H1 (cell line): ENCODE measurements around the gene DIPK1C. TPM values are rescaled to one million over a fixed set of nuclear protein-coding genes. Genes with fewer than 3 reads are reported as not detected.

Experiments used
- ASH2L ChIP-seq: fragments of 200-600, 300-600 bp; sonication (generic); IDR thresholded peaks from one replicate; pipeline ENCODE4 v1.7.1; 2017; ENCODE audit warnings: low read length
- ATF3 ChIP-seq: IDR thresholded peaks from 2 replicates; pipeline ENCODE4 v1.6.1; 2011; ENCODE audit warnings: low read depth, mild to moderate bottlenecking, low read length; ENCODE audit not compliant: insufficient read depth
- CEBPB ChIP-seq: IDR thresholded peaks from 2 replicates; pipeline ENCODE4 v1.6.1; 2012; ENCODE audit warnings: low read depth, low read length
- GABPA ChIP-seq: IDR thresholded peaks from 2 replicates; pipeline ENCODE4 v1.6.1; 2011; ENCODE audit warnings: mild to moderate bottlenecking, low read length, moderate library complexity, borderline replicate concordance; ENCODE audit not compliant: insufficient read depth
- HDAC2 ChIP-seq, 2 experiments: fragments of 300-600 bp in 1 of 2; sonication (generic) in 1 of 2; IDR thresholded peaks; 2 replicates each; pipeline ENCODE4 v1.6.1; 2011 to 2012; ENCODE audit warnings: low read depth in 2 of 2, low read length in 2 of 2, mild to moderate bottlenecking in 2 of 2, moderate library complexity in 2 of 2, borderline replicate concordance in 1 of 2, inconsistent platforms in 1 of 2
- HDAC6 ChIP-seq: IDR thresholded peaks from one replicate; pipeline ENCODE4 v1.7.1; 2012; ENCODE audit warnings: low read depth, mild to moderate bottlenecking, inconsistent platforms, low read length, moderate library complexity
- polyA plus RNA-seq, 7 experiments: library from polyadenylated mRNA; depleted of rRNA in 3 of 7; stranded (reverse) in 5 of 7; unstranded in 2 of 7; fragments of >200 nt in 5 of 7; fragments of 200-250 nt in 2 of 7; gene quantifications; 1 replicate in 5 of 7; 2 replicates in 1 of 7; 4 replicates in 1 of 7; pipeline versions ENCODE4 v1.2.1 to v1.2.3, GENCODE V29; 2011 to 2013; ENCODE audit warnings: missing spikeins in 2 of 7, mixed read lengths in 2 of 7
- total RNA-seq: library from RNA; stranded (reverse); fragmentation: NEBNext Ultra II Directional; extraction: Animal tissue kit (Norgen Biotek cat#: 25700); gene quantifications from 2 replicates; pipeline ENCODE4 v1.2.1, GENCODE V29; 2021

DIPK1C gene
- total and polyA plus RNA-seq, 2 of the 8 experiments (the other 6 are each of a cell fraction or from before 2014, with no cell fraction given): 0.08 TPM; not detected in 1

- TF ChIP-seq ATF3 (no peak), GABPA (no peak), CEBPB (no peak), ASH2L (no peak), HDAC6 (no peak), HDAC2 (IDR thresholded peaks at IDR 0.05; ENCODE audit: borderline replicate concordance in 1 of 2, low read depth in 2 of 2, low read length in 2 of 2) (no peak)
Observed at GRCh38 chr18:74418023-74418422, 39.1 kb downstream of the DIPK1C start (continued).
